Osteocyte (in vitro differentiated cells): ENCODE data around the gene BCL6B. TPM values are rescaled to one million over a fixed set of nuclear protein-coding genes. Genes with fewer than 3 reads are reported as not detected.
A peak's percentile ranks its signal among the peaks of the same experiment; 100 is the strongest.

Experiments used
- DNase-seq: peaks from one replicate; pipeline ENCODE4 v3.0.0; 2021; ENCODE audit warnings: mixed read lengths; ENCODE audit not compliant: unreplicated experiment; ENCODE audit errors: extremely low spot score
- H3K27ac Mint-ChIP-seq: one replicate; pipeline ENCODE4 v1.8.0; 2021; ENCODE audit warnings: mild to moderate bottlenecking, mixed read lengths; ENCODE audit not compliant: unreplicated experiment
- H3K27me3 Mint-ChIP-seq: one replicate; pipeline ENCODE4 v1.8.0; 2021; ENCODE audit warnings: mixed read lengths; ENCODE audit not compliant: unreplicated experiment
- H3K36me3 Mint-ChIP-seq: one replicate; pipeline ENCODE4 v1.8.0; 2021; ENCODE audit warnings: mixed read lengths; ENCODE audit not compliant: unreplicated experiment
- H3K4me1 Mint-ChIP-seq: one replicate; pipeline ENCODE4 v1.8.0; 2021; ENCODE audit warnings: mixed read lengths; ENCODE audit not compliant: unreplicated experiment
- H3K4me3 Mint-ChIP-seq: one replicate; pipeline ENCODE4 v1.8.0; 2021; ENCODE audit warnings: mild to moderate bottlenecking, moderate library complexity, mixed read lengths; ENCODE audit not compliant: unreplicated experiment
- H3K9me3 Mint-ChIP-seq: one replicate; pipeline ENCODE4 v1.8.0; 2021; ENCODE audit warnings: mixed read lengths; ENCODE audit not compliant: unreplicated experiment
- total RNA-seq: library from RNA; stranded (reverse); gene quantifications from 2 replicates; pipeline ENCODE4 v1.2.1, GENCODE V29; 2021
- TF ChIP-seq, protein P1 (sequence below): fragments of 200-600 bp; sonication (generic); IDR thresholded peaks from 2 replicates; pipeline ENCODE4 v1.5.0; 2021; ENCODE audit warnings: antibody characterized with exemption, mild to moderate bottlenecking, moderate library complexity

BCL6B gene
- total RNA-seq, 1 donor from 2014 or later, result not detected

DNA sequence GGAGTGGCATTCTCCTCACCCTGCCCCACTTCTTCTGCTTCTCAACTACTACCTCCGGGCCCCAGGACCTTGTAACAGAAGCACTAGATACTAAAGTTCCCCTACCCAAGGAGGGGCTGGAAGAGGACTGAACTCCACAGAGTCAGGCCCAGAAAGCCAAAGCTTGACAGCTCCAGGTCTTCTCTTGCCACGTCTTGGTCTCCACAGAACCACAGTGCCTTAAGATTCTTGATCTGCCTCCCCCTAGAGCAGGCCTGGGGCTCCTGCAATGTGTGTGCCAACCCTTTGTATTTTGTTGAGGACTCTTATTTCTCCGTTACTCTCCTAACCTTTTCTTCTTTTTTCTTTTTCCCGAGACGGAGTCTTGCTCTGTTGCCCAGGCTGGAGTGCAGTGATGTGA is 17.0 kb downstream of the BCL6B start:
- TF ChIP-seq, protein P1, sequence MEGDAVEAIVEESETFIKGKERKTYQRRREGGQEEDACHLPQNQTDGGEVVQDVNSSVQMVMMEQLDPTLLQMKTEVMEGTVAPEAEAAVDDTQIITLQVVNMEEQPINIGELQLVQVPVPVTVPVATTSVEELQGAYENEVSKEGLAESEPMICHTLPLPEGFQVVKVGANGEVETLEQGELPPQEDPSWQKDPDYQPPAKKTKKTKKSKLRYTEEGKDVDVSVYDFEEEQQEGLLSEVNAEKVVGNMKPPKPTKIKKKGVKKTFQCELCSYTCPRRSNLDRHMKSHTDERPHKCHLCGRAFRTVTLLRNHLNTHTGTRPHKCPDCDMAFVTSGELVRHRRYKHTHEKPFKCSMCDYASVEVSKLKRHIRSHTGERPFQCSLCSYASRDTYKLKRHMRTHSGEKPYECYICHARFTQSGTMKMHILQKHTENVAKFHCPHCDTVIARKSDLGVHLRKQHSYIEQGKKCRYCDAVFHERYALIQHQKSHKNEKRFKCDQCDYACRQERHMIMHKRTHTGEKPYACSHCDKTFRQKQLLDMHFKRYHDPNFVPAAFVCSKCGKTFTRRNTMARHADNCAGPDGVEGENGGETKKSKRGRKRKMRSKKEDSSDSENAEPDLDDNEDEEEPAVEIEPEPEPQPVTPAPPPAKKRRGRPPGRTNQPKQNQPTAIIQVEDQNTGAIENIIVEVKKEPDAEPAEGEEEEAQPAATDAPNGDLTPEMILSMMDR, result no peak
- Mint-ChIP-seq H3K9me3 (no peaks in the 10 kb centered on the region), H3K27ac (no peak overlapping the region), H3K36me3 (no peaks in the 10 kb centered on the region), H3K4me1 (peaks cover 35% of the 10 kb centered on the region), H3K4me3 (no peak overlapping the region), H3K27me3 (peaks cover 8% of the 10 kb centered on the region)
- no peak for DNase-seq

- peaks cover 16% of the 10 kb centered on the region for H3K27me3 Mint-ChIP-seq
- TF ChIP-seq, protein P1, result no peak
- no peak overlapping the region for H3K27ac Mint-ChIP-seq
- no peak for DNase-seq
- no peaks in the 10 kb centered on the region for H3K36me3 Mint-ChIP-seq
- no peaks in the 10 kb centered on the region for H3K9me3 Mint-ChIP-seq
- peak overlapping the region; percentile 52 for H3K4me3 Mint-ChIP-seq
- H3K4me1 Mint-ChIP-seq, result peaks cover 25% of the 10 kb centered on the region
Measured at GRCh38 chr17:7041607-7042500, 19.0 kb downstream of the BCL6B start.

GRCh38 chr17:7042501-7043181 is 19.8 kb downstream of the BCL6B start:
- Mint-ChIP-seq H3K9me3 (no peaks in the 10 kb centered on the region), H3K27ac (no peak overlapping the region), H3K27me3 (peaks cover 23% of the 10 kb centered on the region), H3K4me1 (peaks cover 25% of the 10 kb centered on the region), H3K4me3 (peak overlapping the region; percentile 52), H3K36me3 (no peaks in the 10 kb centered on the region)
- TF ChIP-seq, protein P1, result no peak
- DNase-seq, result no peak

- Mint-ChIP-seq H3K4me3 (peak overlapping the region; percentile 40), H3K4me1 (peaks cover 25% of the 10 kb centered on the region), H3K27me3 (peaks cover 24% of the 10 kb centered on the region), H3K27ac (no peak overlapping the region), H3K36me3 (no peaks in the 10 kb centered on the region), H3K9me3 (no peaks in the 10 kb centered on the region)
- TF ChIP-seq, protein P1, result no peak
- no peak for DNase-seq
Measured at GRCh38 chr17:7043182-7043496, 20.3 kb downstream of the BCL6B start.
